Measurements from ENCODE around the gene E2F7.

DNA sequence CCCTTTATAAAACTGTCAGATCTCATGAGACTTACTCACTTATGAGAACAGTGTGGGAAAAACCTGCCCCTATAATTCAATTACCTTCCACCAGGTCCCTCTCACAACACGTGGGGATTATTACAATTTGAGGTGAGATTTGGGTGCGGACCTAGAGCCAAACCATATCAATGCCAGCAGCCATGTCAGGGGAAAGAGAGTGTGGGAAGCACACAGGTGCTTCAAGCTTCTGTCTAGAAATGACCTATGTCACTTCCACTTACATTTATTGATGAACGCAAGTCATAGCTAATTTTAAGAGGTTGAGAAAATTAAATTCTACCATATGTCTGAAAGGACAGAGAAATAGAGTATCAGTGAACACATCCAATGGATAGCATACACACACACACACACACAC lies 32.5 kb upstream of the E2F7 start:
- TF ChIP-seq POLR2A (IDR thresholded peaks at IDR 0.05) = no peak
- TF ChIP-seq, protein P1, sequence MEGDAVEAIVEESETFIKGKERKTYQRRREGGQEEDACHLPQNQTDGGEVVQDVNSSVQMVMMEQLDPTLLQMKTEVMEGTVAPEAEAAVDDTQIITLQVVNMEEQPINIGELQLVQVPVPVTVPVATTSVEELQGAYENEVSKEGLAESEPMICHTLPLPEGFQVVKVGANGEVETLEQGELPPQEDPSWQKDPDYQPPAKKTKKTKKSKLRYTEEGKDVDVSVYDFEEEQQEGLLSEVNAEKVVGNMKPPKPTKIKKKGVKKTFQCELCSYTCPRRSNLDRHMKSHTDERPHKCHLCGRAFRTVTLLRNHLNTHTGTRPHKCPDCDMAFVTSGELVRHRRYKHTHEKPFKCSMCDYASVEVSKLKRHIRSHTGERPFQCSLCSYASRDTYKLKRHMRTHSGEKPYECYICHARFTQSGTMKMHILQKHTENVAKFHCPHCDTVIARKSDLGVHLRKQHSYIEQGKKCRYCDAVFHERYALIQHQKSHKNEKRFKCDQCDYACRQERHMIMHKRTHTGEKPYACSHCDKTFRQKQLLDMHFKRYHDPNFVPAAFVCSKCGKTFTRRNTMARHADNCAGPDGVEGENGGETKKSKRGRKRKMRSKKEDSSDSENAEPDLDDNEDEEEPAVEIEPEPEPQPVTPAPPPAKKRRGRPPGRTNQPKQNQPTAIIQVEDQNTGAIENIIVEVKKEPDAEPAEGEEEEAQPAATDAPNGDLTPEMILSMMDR (IDR thresholded peaks at IDR 0.05 in 4 of 5, conservative IDR thresholded peaks at IDR 0.05 in 1 of 5) = no peak

Measured in gastrocnemius medialis (tissue), 4 donors.